Measurements from ENCODE around the gene FARS2. TPM values are rescaled to one million over a fixed set of nuclear protein-coding genes. Genes with fewer than 3 reads are reported as not detected.

The FARS2 gene
- total and polyA plus RNA-seq, 2 donors (not counting 3 experiments of a cell fraction or from before 2014, with no cell fraction given) = 20.2 to 20.5 TPM

DNA sequence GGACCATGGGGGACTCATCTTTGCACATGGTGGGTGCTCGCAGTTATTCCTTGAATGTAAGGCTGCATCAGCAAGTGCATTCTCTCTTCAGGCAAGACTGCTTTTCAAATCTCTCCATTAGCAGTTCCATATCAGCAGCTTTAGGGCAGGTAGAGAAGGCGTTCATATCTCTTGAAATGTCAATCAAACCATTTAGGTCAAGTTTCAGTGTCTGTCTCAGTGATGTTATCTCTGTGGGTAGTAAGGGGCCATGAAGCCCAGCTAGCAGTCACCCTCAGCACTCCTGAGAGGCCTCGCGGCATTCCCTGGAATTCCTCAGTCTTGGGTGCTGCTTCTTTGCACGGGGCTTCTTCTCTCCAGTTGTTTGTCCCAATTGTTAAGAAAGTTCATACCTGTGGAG lies 24.2 kb downstream of the FARS2 start:
- DNase-seq (ENCODE audit: low read depth, low spot score) (no peak), FAIRE-seq (no peak)
- ChIA-PET CTCF (interaction anchor here (1.2 kb wide), 2 partner anchors 94 to 118 kb away, joined by 3 read pairs; no protein-coding TSS in a partner anchor), POLR2A (no interaction called here)
- Histone ChIP-seq H3K4me3 (replicated peaks in 1 of 3; ENCODE audit: insufficient read depth in 1 of 3, low read depth in 1 of 3, low read length in 3 of 3) (no peak overlapping the region), H3K36me3 (ENCODE audit: control insufficient read depth in 2 of 2, extremely low read depth in 1 of 2, insufficient read depth in 2 of 2, low read length in 2 of 2) (no peaks in the 10 kb centered on the region), H3K79me2 (ENCODE audit: control insufficient read depth, insufficient read depth, low read length) (no peaks in the 10 kb centered on the region), H4K20me1 (replicated peaks; ENCODE audit: control insufficient read depth, extremely low read depth, insufficient read depth, low read length) (no peaks in the 10 kb centered on the region), H3K4me2 (ENCODE audit: insufficient read depth, low read length) (no peak overlapping the region), H3K4me1 (ENCODE audit: control insufficient read depth, extremely low read depth, insufficient read depth, low read length) (no peaks in the 10 kb centered on the region), H3K9ac (replicated peaks; ENCODE audit: extremely low read depth, insufficient read depth, low read length) (no peak overlapping the region), H3K9me1 (replicated peaks; ENCODE audit: control insufficient read depth, extremely low read depth, insufficient read depth, low read length) (no peaks in the 10 kb centered on the region), H3K9me3 (replicated peaks; ENCODE audit: control insufficient read depth, insufficient read depth, low read length) (no peaks in the 10 kb centered on the region), H3K27me3 (ENCODE audit: control insufficient read depth in 2 of 2, insufficient read depth in 2 of 2, low read length in 2 of 2) (no peaks in the 10 kb centered on the region), H2AFZ (ENCODE audit: low read depth, low read length) (no peak overlapping the region), H3K27ac (ENCODE audit: insufficient read depth, low read depth, low read length) (no peak overlapping the region)
- dilution Hi-C loops (cut with MboI; ENCODE audit: extremely low pct_ligation_motif_present, low sequenced_read_pairs) = no loop called here
- TF ChIP-seq POLR2A (IDR thresholded peaks at IDR 0.05; ENCODE audit: low read depth, low read length) (no peak), MYC (IDR thresholded peaks at IDR 0.05; ENCODE audit: low read depth, low read length) (no peak), FOS (IDR thresholded peaks at IDR 0.05; ENCODE audit: borderline replicate concordance, insufficient read depth, low read length) (no peak), GATA2 (IDR thresholded peaks at IDR 0.05; ENCODE audit: insufficient read depth, insufficient read length, low read depth, low read length) (no peak), CTCF (IDR thresholded peaks at IDR 0.05; ENCODE audit: extremely low read depth in 1 of 2, insufficient read depth in 1 of 2, low read depth in 1 of 2, low read length in 2 of 2) (no peak), JUN (IDR thresholded peaks at IDR 0.05; ENCODE audit: borderline replicate concordance, insufficient read depth, insufficient read length, low read depth) (no peak), POLR2AphosphoS5 (IDR thresholded peaks at IDR 0.05; ENCODE audit: insufficient read depth, low read depth, low read length) (no peak), EZH2 (IDR thresholded peaks at IDR 0.05; ENCODE audit: borderline replicate concordance, low read depth, low read length, severe bottlenecking) (no peak)
- TF ChIP-seq, protein P1, sequence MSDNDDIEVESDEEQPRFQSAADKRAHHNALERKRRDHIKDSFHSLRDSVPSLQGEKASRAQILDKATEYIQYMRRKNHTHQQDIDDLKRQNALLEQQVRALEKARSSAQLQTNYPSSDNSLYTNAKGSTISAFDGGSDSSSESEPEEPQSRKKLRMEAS (IDR thresholded peaks at IDR 0.05; ENCODE audit: insufficient read depth, insufficient read length) = no peak
- intact Hi-C loops (cut with micrococcal nuclease) = no loop called here
- BruUV-seq (replicated peaks) = no TSS peak
